ENCODE measurements around the gene CRABP2. TPM values are rescaled to one million over a fixed set of nuclear protein-coding genes. Genes with fewer than 3 reads are reported as not detected.
A peak's percentile ranks its signal among the peaks of the same experiment; 100 is the strongest.

CRABP2 gene
- total RNA-seq, 1 donor from 2014 or later = 110 TPM

- H3K27ac Mint-ChIP-seq = no peak overlapping the region
- peaks cover 8% of the 10 kb centered on the region for H3K79me2 ChIP-seq (ENCODE audit: low read depth)
- DNase-seq (ENCODE audit: low spot score) = no peak
- H3K27me3 Mint-ChIP-seq (ENCODE audit: insufficient read depth, low read depth) = peaks cover 15% of the 10 kb centered on the region
- H2AFZ ChIP-seq (replicated peaks) = no peak overlapping the region
- H3K4me2 ChIP-seq = no peak overlapping the region
- H3K9me3 Mint-ChIP-seq = peaks cover 4% of the 10 kb centered on the region
- no peak overlapping the region for H3K27ac ChIP-seq
- H3K4me3 Mint-ChIP-seq = peak overlapping the region; percentile 25
- H3K4me1 ChIP-seq = peaks cover 21% of the 10 kb centered on the region
- peaks cover 33% of the 10 kb centered on the region for H3F3A ChIP-seq (ENCODE audit: low read depth)
- peaks cover 24% of the 10 kb centered on the region for H3K36me3 Mint-ChIP-seq
- no peak overlapping the region for H3K9ac ChIP-seq
- H3K4me3 ChIP-seq = no peak overlapping the region
- H4K20me1 ChIP-seq (ENCODE audit: low read depth) = peaks cover 18% of the 10 kb centered on the region
- H3K4me1 Mint-ChIP-seq = peaks cover 40% of the 10 kb centered on the region
- TF ChIP-seq EZH2 (IDR thresholded peaks at IDR 0.05) = no peak
- TF ChIP-seq EZH2phosphoT487 (IDR thresholded peaks at IDR 0.05) = no peak
- TF ChIP-seq CTCF (IDR thresholded peaks at IDR 0.05) = no peak
- H3K9me3 ChIP-seq (ENCODE audit: low read depth) = no peaks in the 10 kb centered on the region
- no peaks in the 10 kb centered on the region for H3K27me3 ChIP-seq
- H3K36me3 ChIP-seq = no peaks in the 10 kb centered on the region
Observed at GRCh38 chr1:156697481-156697880, 7.9 kb downstream of the CRABP2 start.

GRCh38 chr1:156696755-156697154 is 8.6 kb downstream of the CRABP2 start:
- H3K27me3 Mint-ChIP-seq (ENCODE audit: insufficient read depth, low read depth) = peaks cover 20% of the 10 kb centered on the region
- H3K79me2 ChIP-seq (ENCODE audit: low read depth) = peaks cover 1% of the 10 kb centered on the region
- H3K36me3 ChIP-seq = no peaks in the 10 kb centered on the region
- H3K9me3 ChIP-seq (ENCODE audit: low read depth) = no peaks in the 10 kb centered on the region
- peaks cover 29% of the 10 kb centered on the region for H3K4me1 ChIP-seq
- peaks cover 24% of the 10 kb centered on the region for H3K36me3 Mint-ChIP-seq
- H3F3A ChIP-seq (ENCODE audit: low read depth) = peaks cover 40% of the 10 kb centered on the region
- no peak for DNase-seq (ENCODE audit: low spot score)
- peaks cover 10% of the 10 kb centered on the region for H4K20me1 ChIP-seq (ENCODE audit: low read depth)
- H3K27me3 ChIP-seq = no peaks in the 10 kb centered on the region
- H3K4me3 ChIP-seq = no peak overlapping the region
- H3K4me3 Mint-ChIP-seq = peak overlapping the region; percentile 40
- H3K4me2 ChIP-seq = no peak overlapping the region
- TF ChIP-seq EZH2 (IDR thresholded peaks at IDR 0.05) (no peak), CTCF (IDR thresholded peaks at IDR 0.05) (no peak), EZH2phosphoT487 (IDR thresholded peaks at IDR 0.05) (no peak)
- peaks cover 4% of the 10 kb centered on the region for H3K9me3 Mint-ChIP-seq
- H3K9ac ChIP-seq = no peak overlapping the region
- H3K27ac Mint-ChIP-seq = peak overlapping the region; percentile 48
- no peak overlapping the region for H3K27ac ChIP-seq
- no peak overlapping the region for H2AFZ ChIP-seq (replicated peaks)
- H3K4me1 Mint-ChIP-seq = peaks cover 47% of the 10 kb centered on the region

GRCh38 chr1:156694690-156694962 is 10.8 kb downstream of the CRABP2 start:
- Mint-ChIP-seq H3K4me1 (peaks cover 64% of the 10 kb centered on the region), H3K27ac (peak overlapping the region; percentile 15)
- peak overlapping the region; percentile 35 for H3K27ac ChIP-seq

More at GRCh38 chr1:156694690-156694962, 10.8 kb downstream of the CRABP2 start:
- Mint-ChIP-seq H3K9me3 (peaks cover 4% of the 10 kb centered on the region), H3K27me3 (ENCODE audit: insufficient read depth, low read depth) (peaks cover 20% of the 10 kb centered on the region), H3K4me3 (peak overlapping the region; percentile 19), H3K36me3 (peaks cover 17% of the 10 kb centered on the region)
- H3K4me3 ChIP-seq = no peak overlapping the region
- no peaks in the 10 kb centered on the region for H3K36me3 ChIP-seq
- DNase-seq (ENCODE audit: low spot score) = peak; percentile 31
- H3K79me2 ChIP-seq (ENCODE audit: low read depth) = no peaks in the 10 kb centered on the region
- no peaks in the 10 kb centered on the region for H4K20me1 ChIP-seq (ENCODE audit: low read depth)
- H3K9me3 ChIP-seq (ENCODE audit: low read depth) = no peaks in the 10 kb centered on the region
- H3K4me2 ChIP-seq = peak overlapping the region; percentile 84
- H3F3A ChIP-seq (ENCODE audit: low read depth) = peaks cover 59% of the 10 kb centered on the region
- peak overlapping the region; percentile 35 for H2AFZ ChIP-seq (replicated peaks)
- TF ChIP-seq EZH2phosphoT487 (IDR thresholded peaks at IDR 0.05) (no peak), CTCF (IDR thresholded peaks at IDR 0.05) (no peak), EZH2 (IDR thresholded peaks at IDR 0.05) (no peak)
- peaks cover 49% of the 10 kb centered on the region for H3K4me1 ChIP-seq
- H3K27me3 ChIP-seq = peaks cover 15% of the 10 kb centered on the region
- no peak overlapping the region for H3K9ac ChIP-seq
